HEK293T (cell line): ENCODE measurements around the gene TNFAIP8.
"Not testable (repeated sequence)": the region's sequence is repeated elsewhere in the genome, so short reads cannot be mapped to it uniquely, and the experiment has no call there.

Experiments used
- CTCF ChIA-PET: fragments of 350-600 bp; formaldehyde crosslinking; extraction: SDS; loops from one replicate; lab custom pipeline; 2021; ENCODE audit warnings: antibody characterized with exemption, inconsistent platforms; lab: Yijun Ruan, JAX
- POLR2A ChIA-PET: fragments of 350-600 bp; formaldehyde crosslinking; extraction: SDS; loops from one replicate; lab custom pipeline; 2020; ENCODE audit warnings: antibody characterized with exemption, inconsistent platforms; lab: Yijun Ruan, JAX
- DNase-seq: peaks from one replicate; pipeline ENCODE4 v3.0.0; 2012; ENCODE audit warnings: mixed read lengths; ENCODE audit errors: extremely low spot score
- ARNT ChIP-seq: fragments of 450-650 bp; IDR thresholded peaks from 2 replicates; pipeline ENCODE4 v1.6.1; 2017; ENCODE audit warnings: mild to moderate bottlenecking
- BHLHE40 ChIP-seq: fragments of 450-650 bp; IDR thresholded peaks from 2 replicates; pipeline ENCODE4 v1.6.1; 2016; ENCODE audit warnings: mild to moderate bottlenecking, moderate library complexity, borderline replicate concordance
- CTBP1 ChIP-seq: fragments of 450-650 bp; IDR thresholded peaks from 2 replicates; pipeline ENCODE4 v1.6.1; 2016; ENCODE audit warnings: borderline replicate concordance
- ELF4 ChIP-seq: fragments of 450-650 bp; IDR thresholded peaks from 2 replicates; pipeline ENCODE4 v1.6.1; 2017; ENCODE audit warnings: antibody characterized with exemption
- FOXA1 ChIP-seq: fragments of 450-650 bp; IDR thresholded peaks from 2 replicates; pipeline ENCODE4 v1.6.1; 2016; ENCODE audit warnings: mild to moderate bottlenecking
- FOXK2 ChIP-seq: fragments of 450-650 bp; IDR thresholded peaks from 2 replicates; pipeline ENCODE4 v1.6.1; 2016; ENCODE audit warnings: mild to moderate bottlenecking
- FOXM1 ChIP-seq: fragments of 450-650 bp; IDR thresholded peaks from 2 replicates; pipeline ENCODE4 v1.6.1; 2017; ENCODE audit warnings: mild to moderate bottlenecking, borderline replicate concordance
- HDGF ChIP-seq: fragments of 450-650 bp; IDR thresholded peaks from 2 replicates; pipeline ENCODE4 v1.6.1; 2017; ENCODE audit warnings: antibody characterized with exemption, borderline replicate concordance
- L3MBTL2 ChIP-seq: fragments of 450-650 bp; conservative IDR thresholded peaks from 2 replicates; pipeline ENCODE4 v1.6.1; 2016; ENCODE audit warnings: mild to moderate bottlenecking
- LEF1 ChIP-seq: fragments of 450-650 bp; IDR thresholded peaks from 2 replicates; pipeline ENCODE4 v1.6.1; 2017; ENCODE audit warnings: mild to moderate bottlenecking, borderline replicate concordance
- NFRKB ChIP-seq: fragments of 450-650 bp; IDR thresholded peaks from 2 replicates; pipeline ENCODE4 v1.6.1; 2016; ENCODE audit warnings: mild to moderate bottlenecking, moderate library complexity
- SP1 ChIP-seq: fragments of 450-650 bp; IDR thresholded peaks from 2 replicates; pipeline ENCODE4 v1.6.1; 2017
- SUZ12 ChIP-seq: fragments of 450-650 bp; IDR thresholded peaks from 2 replicates; pipeline ENCODE4 v1.6.1; 2016; ENCODE audit warnings: mild to moderate bottlenecking
- TARDBP ChIP-seq: fragments of 450-650 bp; IDR thresholded peaks from 2 replicates; pipeline ENCODE4 v1.6.1; 2016
- ZNF384 ChIP-seq: fragments of 450-650 bp; IDR thresholded peaks from 2 replicates; pipeline ENCODE4 v1.6.1; 2016
- TF ChIP-seq, protein P1 (sequence below): fragments of 450-650 bp; IDR thresholded peaks from 2 replicates; pipeline ENCODE4 v1.6.1; 2016

Gene TNFAIP8

DNA sequence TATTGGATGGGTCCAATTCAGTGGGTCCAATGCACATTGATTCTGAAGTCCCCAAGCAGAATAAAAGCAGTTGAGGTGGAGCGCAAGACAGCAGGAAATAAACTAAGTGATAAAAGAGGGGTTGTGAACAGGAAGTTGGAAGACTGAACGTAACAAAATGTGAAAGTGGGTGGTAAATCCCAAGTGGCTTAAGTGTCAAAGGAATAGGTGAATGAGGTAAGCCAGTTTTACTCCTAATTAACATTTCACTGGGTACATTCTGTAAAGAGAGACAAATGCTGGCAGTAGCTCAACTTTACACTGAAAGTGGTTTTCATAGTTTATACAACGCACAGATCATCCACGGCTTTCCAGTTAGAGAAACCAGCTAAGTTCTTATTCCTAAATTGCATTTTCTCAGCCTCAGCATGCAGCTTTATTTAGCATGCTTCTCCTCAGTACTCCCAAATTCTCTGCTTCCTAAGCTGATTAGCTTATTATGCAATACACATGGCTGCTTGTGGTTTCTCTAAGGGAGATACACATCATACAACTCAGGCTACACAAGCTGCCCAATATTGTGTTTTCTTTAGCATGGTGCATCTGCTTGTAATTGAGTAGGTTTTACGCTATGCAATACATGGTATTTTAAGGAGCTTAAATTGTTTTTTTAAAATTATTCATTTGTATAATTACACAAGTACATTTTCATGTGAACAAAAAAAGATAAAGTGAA is 62.2 kb downstream of the TNFAIP8 start:
- ChIA-PET POLR2A (no interaction called here), CTCF (interaction anchor here (0.6 to 1.3 kb wide), 3 partner anchors 17 to 1036 kb away, joined by 3 to 7 read pairs (median 5); partner anchors contain the start of gene DTWD2)
- DNase-seq = no peak
- no peak for TF ChIP-seq NFRKB
- TF ChIP-seq FOXA1 = no peak
- no peak for TF ChIP-seq TARDBP
- TF ChIP-seq L3MBTL2 = no peak
- TF ChIP-seq, protein P1, sequence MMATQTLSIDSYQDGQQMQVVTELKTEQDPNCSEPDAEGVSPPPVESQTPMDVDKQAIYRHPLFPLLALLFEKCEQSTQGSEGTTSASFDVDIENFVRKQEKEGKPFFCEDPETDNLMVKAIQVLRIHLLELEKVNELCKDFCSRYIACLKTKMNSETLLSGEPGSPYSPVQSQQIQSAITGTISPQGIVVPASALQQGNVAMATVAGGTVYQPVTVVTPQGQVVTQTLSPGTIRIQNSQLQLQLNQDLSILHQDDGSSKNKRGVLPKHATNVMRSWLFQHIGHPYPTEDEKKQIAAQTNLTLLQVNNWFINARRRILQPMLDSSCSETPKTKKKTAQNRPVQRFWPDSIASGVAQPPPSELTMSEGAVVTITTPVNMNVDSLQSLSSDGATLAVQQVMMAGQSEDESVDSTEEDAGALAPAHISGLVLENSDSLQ = no peak
- TF ChIP-seq SUZ12 = no peak

DNA sequence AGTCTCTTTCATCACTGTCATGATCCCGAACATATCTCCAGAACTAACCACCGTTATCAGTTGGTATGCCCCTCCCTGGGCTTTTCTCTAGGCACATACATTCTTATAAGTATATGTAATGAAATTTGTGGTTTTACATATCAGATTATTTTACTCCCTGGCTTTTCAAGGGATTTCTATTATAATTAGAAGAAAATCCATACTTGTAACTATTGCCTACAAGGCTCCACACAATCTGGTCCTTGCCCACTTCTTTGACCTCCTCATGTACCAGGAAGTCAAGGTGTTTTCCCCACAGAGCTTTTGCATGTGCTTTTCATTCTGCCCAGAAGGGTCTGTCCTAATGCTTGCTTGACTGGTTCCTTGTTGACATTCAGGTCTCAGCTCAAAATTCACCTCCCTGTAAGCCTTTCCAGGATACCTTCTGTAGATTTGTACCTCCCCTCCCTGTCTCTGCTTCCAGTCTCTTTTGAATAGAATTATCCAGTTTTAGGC is 62.8 kb downstream of the TNFAIP8 start:
- no peak for TF ChIP-seq ZNF384
- no peak for TF ChIP-seq ELF4
- no peak for TF ChIP-seq CTBP1
- no peak for TF ChIP-seq FOXK2
- no peak for TF ChIP-seq TARDBP
- TF ChIP-seq, protein P1 = no peak
- no peak for TF ChIP-seq SP1
- TF ChIP-seq SUZ12 = no peak
- no peak for TF ChIP-seq FOXM1
- TF ChIP-seq FOXA1 = no peak
- ChIA-PET CTCF (interaction anchor here (1.2 to 1.3 kb wide), 2 partner anchors 16 to 430 kb away, joined by 5 to 7 read pairs; partner anchors contain the start of gene DTWD2), POLR2A (no interaction called here)
- DNase-seq = no peak

DNA sequence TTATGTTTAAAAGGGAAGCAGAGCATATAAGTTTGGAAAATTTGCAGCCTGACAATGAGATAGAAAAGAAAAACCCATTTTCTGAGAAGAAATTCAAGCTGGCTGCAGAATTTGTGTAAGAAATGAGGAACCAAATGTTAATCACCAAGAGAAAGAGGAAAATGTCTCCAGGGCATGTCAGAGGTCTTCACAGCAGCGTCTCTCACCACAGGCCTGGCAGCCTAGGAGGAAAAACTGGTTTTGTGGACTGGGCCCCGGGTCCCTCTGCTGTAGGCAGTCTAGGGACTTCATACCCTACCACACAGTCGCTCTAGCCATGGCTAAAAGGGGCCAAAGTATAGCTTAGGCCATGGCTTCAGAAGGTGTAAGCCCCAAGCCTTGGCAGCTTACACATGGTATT is 64.3 kb downstream of the TNFAIP8 start:
- no peak for DNase-seq
- POLR2A ChIA-PET = no interaction called here
- CTCF ChIA-PET = no interaction called here
- no peak for TF ChIP-seq CTBP1
- no peak for TF ChIP-seq BHLHE40
- TF ChIP-seq, protein P1 = no peak
- no peak for TF ChIP-seq ELF4
- TF ChIP-seq ARNT = no peak
- TF ChIP-seq SUZ12 = no peak
- no peak for TF ChIP-seq LEF1
- no peak for TF ChIP-seq ZNF384
- TF ChIP-seq HDGF = no peak
- TF ChIP-seq FOXA1 = no peak
- TF ChIP-seq TARDBP = no peak

DNA sequence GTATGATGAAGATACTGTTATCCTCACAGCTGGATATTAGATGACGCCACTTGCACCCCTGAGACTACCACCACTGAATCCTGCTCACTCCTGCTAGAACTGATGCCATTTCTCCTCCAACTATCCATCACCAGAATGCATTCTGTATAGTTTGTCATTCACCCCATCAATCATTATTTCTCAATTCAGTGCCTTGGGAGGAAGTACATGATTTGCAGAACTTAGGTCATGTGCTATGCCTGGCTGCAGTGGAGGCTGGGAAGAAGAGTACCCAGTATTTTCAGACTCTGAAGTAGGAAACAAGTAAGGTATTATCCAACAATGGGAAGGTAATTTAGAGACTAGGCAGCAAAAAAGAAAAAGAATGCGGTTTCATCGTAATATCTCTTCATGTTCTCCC is 70.2 kb downstream of the TNFAIP8 start:
- CTCF ChIA-PET = interaction anchor here (1.0 to 1.1 kb wide), 3 partner anchors 9 to 438 kb away, joined by 3 read pairs; partner anchors contain the start of gene DTWD2

DNA sequence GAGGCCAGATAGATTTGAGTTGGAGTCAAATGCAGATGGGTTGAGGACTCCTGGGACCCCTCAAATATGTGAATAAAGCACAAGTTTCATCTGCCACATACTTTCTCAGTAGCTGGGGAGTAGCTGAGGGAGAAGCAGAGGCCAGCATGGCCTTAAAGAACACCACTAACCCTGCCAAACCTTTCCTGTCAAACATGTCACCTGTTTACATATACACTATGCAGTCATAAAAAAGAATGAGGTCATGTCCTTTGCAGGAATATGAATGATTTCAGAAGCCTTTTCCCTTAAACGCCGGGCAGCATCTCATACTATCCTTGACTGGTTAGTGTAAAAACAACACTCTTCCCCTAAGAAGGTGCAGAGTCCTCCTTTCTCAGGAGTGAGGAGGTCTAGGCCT is 71.2 kb downstream of the TNFAIP8 start:
- ChIA-PET CTCF (no interaction called here), POLR2A (no interaction called here)
- no peak for DNase-seq
- TF ChIP-seq FOXA1 = no peak
- TF ChIP-seq, protein P1 = no peak
- TF ChIP-seq ARNT = no peak
- no peak for TF ChIP-seq HDGF
- TF ChIP-seq FOXK2 = no peak
- no peak for TF ChIP-seq SP1
- no peak for TF ChIP-seq CTBP1
- TF ChIP-seq TARDBP = no peak
- TF ChIP-seq BHLHE40 = no peak
- TF ChIP-seq ZNF384 = no peak
- TF ChIP-seq L3MBTL2 = no peak
- TF ChIP-seq NFRKB = no peak
- no peak for TF ChIP-seq FOXM1
- TF ChIP-seq SUZ12 = no peak
- no peak for TF ChIP-seq ELF4
- TF ChIP-seq LEF1 = no peak

More for the DNA sequence above, 70.2 kb downstream of the TNFAIP8 start:
- TF ChIP-seq TARDBP (no peak), ARNT (no peak), FOXA1 (no peak), ELF4 (no peak), BHLHE40 (no peak), FOXM1 (no peak), LEF1 (no peak), NFRKB (no peak), SP1 (no peak), FOXK2 (no peak), HDGF (no peak), SUZ12 (no peak), L3MBTL2 (no peak), ZNF384 (no peak)
- TF ChIP-seq, protein P1 = no peak
- DNase-seq = no peak
- POLR2A ChIA-PET = no interaction called here

DNA sequence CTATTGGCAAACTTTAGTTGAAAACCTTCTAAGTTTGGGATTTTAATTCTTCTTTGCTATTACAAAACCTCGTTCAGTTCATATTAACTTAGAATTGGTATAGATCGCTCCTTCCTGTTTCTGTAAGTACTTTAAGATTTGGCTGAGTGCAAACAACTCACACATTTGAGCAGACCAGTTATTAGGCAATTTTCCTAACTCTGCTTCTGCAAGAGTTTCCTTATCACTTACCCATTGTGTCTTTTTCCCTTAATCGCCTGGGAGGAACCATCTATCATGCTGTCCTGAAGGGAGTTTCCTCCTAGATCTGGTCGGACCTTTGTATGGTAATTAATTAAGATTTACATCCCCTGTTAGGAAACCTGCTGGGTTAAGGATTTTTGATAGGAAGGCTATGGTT is 71.8 kb downstream of the TNFAIP8 start:
- CTCF ChIA-PET, POLR2A ChIA-PET, DNase-seq: not testable (repeated sequence)

DNA sequence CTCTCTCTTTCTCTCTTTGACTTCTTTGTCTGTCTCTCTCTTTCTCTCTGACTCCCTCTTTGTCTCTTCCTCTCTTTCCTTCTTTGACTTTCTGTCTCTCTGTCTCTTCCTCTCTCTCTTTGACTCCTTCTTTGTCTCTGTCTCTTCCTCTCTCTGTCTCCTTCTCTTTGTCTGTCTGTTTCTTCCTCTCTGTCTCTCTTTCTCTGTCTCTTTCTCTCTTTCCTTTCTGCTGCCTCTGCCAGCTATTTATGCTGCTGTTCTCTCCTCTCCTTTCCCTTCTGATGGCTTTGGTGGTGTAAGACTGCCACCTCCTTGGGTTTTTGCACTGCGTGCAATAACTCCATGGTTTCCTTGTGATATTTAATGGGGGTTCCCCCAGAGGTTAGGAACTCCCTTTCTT is 72.3 kb downstream of the TNFAIP8 start:
- DNase-seq, CTCF ChIA-PET, POLR2A ChIA-PET: not testable (repeated sequence)

DNA sequence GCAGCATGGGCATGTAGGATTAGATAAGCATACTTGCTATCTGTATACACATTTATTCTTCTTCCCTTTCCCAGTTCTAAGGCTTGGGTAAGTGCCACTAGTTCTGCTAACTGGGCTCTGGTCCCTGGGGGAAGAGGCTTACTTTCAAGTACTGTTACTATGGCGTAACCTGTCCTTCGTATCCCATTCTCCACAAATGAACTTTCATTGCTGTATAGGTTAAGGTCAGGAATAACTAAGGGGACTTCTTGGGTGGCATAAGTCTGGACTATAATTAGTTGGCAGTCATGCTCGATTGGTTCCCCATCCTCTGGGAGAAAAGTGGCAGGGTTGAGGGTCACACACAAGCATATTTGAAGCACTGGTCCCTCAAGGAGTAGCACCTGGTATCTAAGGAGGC is 72.8 kb downstream of the TNFAIP8 start:
- CTCF ChIA-PET, POLR2A ChIA-PET, DNase-seq: not testable (repeated sequence)

DNA sequence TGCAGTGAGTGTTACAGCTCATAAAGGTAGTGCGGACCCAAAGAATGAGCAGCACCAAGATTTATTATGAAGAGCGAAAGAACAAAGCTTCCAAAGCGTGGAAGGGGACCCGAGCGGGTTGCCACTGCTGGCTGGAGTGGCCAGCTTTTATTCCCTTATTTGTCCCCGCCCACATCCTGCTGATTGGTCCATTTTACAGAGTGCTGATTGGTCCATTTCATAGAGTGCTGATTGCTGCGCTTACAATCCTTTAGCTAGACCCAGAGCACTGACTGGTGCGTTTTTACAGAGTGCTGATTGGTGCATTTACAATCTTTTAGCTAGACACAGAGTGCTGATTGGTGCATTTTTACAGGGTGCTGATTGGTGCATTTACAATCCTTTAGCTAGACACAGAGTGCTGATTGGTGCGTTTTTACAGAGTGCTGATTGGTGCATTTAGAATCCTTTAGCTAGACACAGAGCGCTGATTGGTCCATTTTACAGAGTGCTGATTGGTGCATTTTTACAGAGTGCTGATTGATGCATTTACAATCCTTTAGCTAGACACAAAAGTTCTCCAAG is 76.9 kb downstream of the TNFAIP8 start:
- DNase-seq, POLR2A ChIA-PET, CTCF ChIA-PET: not testable (repeated sequence)
